Inflammatory macrophage (primary cell): ENCODE measurements around the gene KEL.
A peak's percentile ranks its signal among the peaks of the same experiment; 100 is the strongest.

Experiments
- DNase-seq, 2 donors: peaks; one replicate each; pipeline ENCODE4 v3.0.0-alpha.2; 2020 to 2022

The KEL gene

GRCh38 chr7:142896741-142897379 lies 65.3 kb downstream of the KEL start:
- no peak for DNase-seq

- no peak for DNase-seq
Measured at GRCh38 chr7:142896151-142896550, 66.0 kb downstream of the KEL start.

GRCh38 chr7:142894985-142895593 lies 67.1 kb downstream of the KEL start:
- DNase-seq, result no peak

- peak in 1 of 2 donors; percentile 8 for DNase-seq
Measured at GRCh38 chr7:142894112-142894984, 67.8 kb downstream of the KEL start.

- DNase-seq, result no peak
Measured at GRCh38 chr7:142892951-142893350, 69.2 kb downstream of the KEL start.

GRCh38 chr7:142891490-142892082 lies 70.6 kb downstream of the KEL start:
- no peak for DNase-seq
